ENCODE results near the gene RBM14.

DNA sequence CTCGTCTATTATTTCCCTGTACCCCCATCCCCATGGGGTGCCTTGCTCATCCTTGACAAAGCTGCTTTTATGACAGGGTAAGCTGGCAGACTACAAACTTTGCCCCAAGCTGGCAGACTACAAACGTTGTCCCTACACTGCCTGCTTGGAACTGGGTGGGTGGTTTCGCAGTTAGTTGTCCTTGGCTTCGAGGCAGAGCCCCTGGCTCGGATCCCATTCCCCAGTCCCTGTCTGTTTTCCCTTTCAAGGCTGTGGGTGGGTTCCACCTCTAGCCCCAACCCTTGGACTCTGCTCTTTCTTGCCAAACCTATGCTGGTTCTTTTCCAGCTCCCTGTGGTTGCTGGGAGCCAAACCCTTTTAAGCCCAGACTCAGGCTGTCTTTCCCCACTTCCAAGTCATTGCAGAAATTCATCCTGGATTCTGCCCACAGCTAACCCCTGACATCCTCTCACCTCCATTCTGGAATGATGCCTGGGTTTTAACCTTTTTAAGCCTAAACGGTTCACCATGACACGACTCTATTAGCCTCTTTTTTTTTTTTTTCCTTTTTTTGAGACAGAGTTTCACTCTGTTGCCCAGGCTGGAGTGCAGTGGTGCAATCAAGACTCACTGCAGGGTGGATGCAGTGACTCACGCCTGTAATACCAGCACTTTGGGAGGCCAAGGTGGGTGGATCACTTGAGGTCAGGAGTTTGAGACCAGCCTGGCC, 9.2 kb upstream of the RBM14 start:
- TF ChIP-seq EZH2phosphoT487 (conservative IDR thresholded peaks at IDR 0.05; ENCODE audit: low read length) (no peak), CTCF (IDR thresholded peaks at IDR 0.05; ENCODE audit: insufficient read depth, low read length, poor library complexity, severe bottlenecking) (no peak)

Measured in SU-DHL-6 (cell line).